IPS DF 6.9 (cell line): ENCODE data around the gene QPRT.
"Not testable (repeated sequence)": the region's sequence is repeated elsewhere in the genome, so short reads cannot be mapped to it uniquely, and the experiment has no call there.

Source experiments
- DNase-seq: peaks from one replicate; pipeline ENCODE4 v3.0.0-alpha.2; 2013; ENCODE audit warnings: low read depth, low spot score
- H3K27ac ChIP-seq: one replicate; pipeline ENCODE4 v1.5.1; 2013; ENCODE audit warnings: low read length, control low read depth
- H3K27me3 ChIP-seq: 2 replicates; pipeline ENCODE4 v1.6.1; 2013; ENCODE audit warnings: mild to moderate bottlenecking, low read length; ENCODE audit not compliant: control insufficient read depth, insufficient read depth
- H3K36me3 ChIP-seq: 2 replicates; pipeline ENCODE4 v1.6.1; 2013; ENCODE audit warnings: low read length; ENCODE audit not compliant: control insufficient read depth, insufficient read depth
- H3K4me1 ChIP-seq: 2 replicates; pipeline ENCODE4 v1.6.1; 2013; ENCODE audit warnings: low read length; ENCODE audit not compliant: control insufficient read depth, insufficient read depth
- H3K4me3 ChIP-seq: 2 replicates; pipeline ENCODE4 v1.5.1; 2013; ENCODE audit warnings: mild to moderate bottlenecking, low read length
- H3K9me3 ChIP-seq: 2 replicates; pipeline ENCODE4 v1.6.1; 2013; ENCODE audit warnings: low read length, inconsistent platforms; ENCODE audit not compliant: control insufficient read depth, insufficient read depth
- whole genome bisulfite sequencing: extraction: QIAGEN DNeasy Blood & Tissue Kit; methylation state at CpG from one replicate; pipeline ENCODE4 v1.1.7; 2013; ENCODE audit warnings: mixed read lengths, missing lambda C conversion rate; ENCODE audit not compliant: insufficient read length, insufficient coverage; 5-methylcytosine and 5-hydroxymethylcytosine counted together

Gene QPRT

GRCh38 chr16:29645694-29646187 lies 33.2 kb upstream of the QPRT start:
- no peaks in the 10 kb centered on the region for H3K9me3 ChIP-seq
- H3K36me3 ChIP-seq: no peaks in the 10 kb centered on the region
- no peak for DNase-seq
- H3K27ac ChIP-seq: no peak overlapping the region
- no peak overlapping the region for H3K4me3 ChIP-seq
- H3K4me1 ChIP-seq: 0 out of 2 replicates have a peak, but pooled peaks cover 1% of the 10 kb centered on the region
- WGBS: no CpG with 5 or more reads among the region's 4 CpGs
- no peaks in the 10 kb centered on the region for H3K27me3 ChIP-seq

- WGBS: no CpG with 5 or more reads among the region's 3 CpGs
- H3K36me3 ChIP-seq: no peaks in the 10 kb centered on the region
- no peak overlapping the region for H3K4me3 ChIP-seq
Measured at GRCh38 chr16:29646947-29647346, 32.0 kb upstream of the QPRT start.

GRCh38 chr16:29649588-29650494 lies 29.1 kb upstream of the QPRT start:
- WGBS: no CpG with 5 or more reads among the region's 9 CpGs
- Histone ChIP-seq H3K27me3 (no peaks in the 10 kb centered on the region), H3K9me3 (no peaks in the 10 kb centered on the region), H3K27ac (no peak overlapping the region), H3K4me1 (0 out of 2 replicates have a peak, but pooled peaks cover 1% of the 10 kb centered on the region), H3K4me3 (no peak overlapping the region), H3K36me3 (no peaks in the 10 kb centered on the region)
- DNase-seq: no peak

More at GRCh38 chr16:29646947-29647346, 32.0 kb upstream of the QPRT start:
- Histone ChIP-seq H3K27me3 (no peaks in the 10 kb centered on the region), H3K4me1 (0 out of 2 replicates have a peak, but pooled peaks cover 1% of the 10 kb centered on the region), H3K27ac (no peak overlapping the region), H3K9me3 (no peaks in the 10 kb centered on the region)
- no peak for DNase-seq

- Histone ChIP-seq H3K9me3 (no peaks in the 10 kb centered on the region), H3K27ac (no peak overlapping the region), H3K4me1 (0 out of 2 replicates have a peak, but pooled peaks cover 1% of the 10 kb centered on the region), H3K4me3 (no peak overlapping the region), H3K36me3 (no peaks in the 10 kb centered on the region; the same call in 1 of the 2 replicates), H3K27me3 (no peaks in the 10 kb centered on the region)
- no peak for DNase-seq
- WGBS: no CpG with 5 or more reads among the region's 2 CpGs
Measured at GRCh38 chr16:29650771-29651170, 28.2 kb upstream of the QPRT start.

GRCh38 chr16:29651774-29652349 lies 27.1 kb upstream of the QPRT start:
- Histone ChIP-seq H3K4me3 (no peak overlapping the region), H3K36me3 (no peaks in the 10 kb centered on the region; the same call in 1 of the 2 replicates), H3K27me3 (no peaks in the 10 kb centered on the region), H3K9me3 (no peaks in the 10 kb centered on the region), H3K27ac (no peak overlapping the region), H3K4me1 (0 out of 2 replicates have a peak, but pooled peaks cover 1% of the 10 kb centered on the region)
- no CpG with 5 or more reads among the region's 2 CpGs for WGBS
- no peak for DNase-seq

GRCh38 chr16:29653471-29653870 lies 25.5 kb upstream of the QPRT start:
- H3K27me3 ChIP-seq: no peaks in the 10 kb centered on the region
- no peaks in the 10 kb centered on the region for H3K9me3 ChIP-seq
- no peaks in the 10 kb centered on the region; the same call in 1 of the 2 replicates for H3K36me3 ChIP-seq
- WGBS: no CpG with 5 or more reads among the region's 12 CpGs
- no peak for DNase-seq
- H3K27ac ChIP-seq: no peak overlapping the region
- no peak overlapping the region for H3K4me3 ChIP-seq
- 0 out of 2 replicates have a peak, but pooled peaks cover 1% of the 10 kb centered on the region for H3K4me1 ChIP-seq

- H3K9me3 ChIP-seq, H3K36me3 ChIP-seq, H3K27me3 ChIP-seq, H3K4me1 ChIP-seq, DNase-seq, H3K27ac ChIP-seq, H3K4me3 ChIP-seq: not testable (repeated sequence)
- WGBS: no CpG with 5 or more reads among the region's 7 CpGs
Measured at GRCh38 chr16:29653890-29654289, 25.1 kb upstream of the QPRT start.

- no CpG with 5 or more reads among the region's 11 CpGs for WGBS
Measured at GRCh38 chr16:29656688-29657523, 22.1 kb upstream of the QPRT start.

GRCh38 chr16:29658705-29659104 lies 20.3 kb upstream of the QPRT start:
- peaks cover 5% of the 10 kb centered on the region; the same call in 1 of the 2 replicates for H3K4me1 ChIP-seq
- H3K36me3 ChIP-seq: no peaks in the 10 kb centered on the region; the same call in 1 of the 2 replicates
- no CpG with 5 or more reads among the region's 6 CpGs for WGBS
- no peak overlapping the region for H3K27ac ChIP-seq
- H3K4me3 ChIP-seq: no peak overlapping the region
- H3K9me3 ChIP-seq: no peaks in the 10 kb centered on the region
- DNase-seq: no peak
- no peaks in the 10 kb centered on the region for H3K27me3 ChIP-seq

More at GRCh38 chr16:29656688-29657523, 22.1 kb upstream of the QPRT start:
- no peak overlapping the region for H3K4me3 ChIP-seq
- H3K36me3 ChIP-seq: no peaks in the 10 kb centered on the region; the same call in 1 of the 2 replicates
- no peaks in the 10 kb centered on the region for H3K9me3 ChIP-seq
- no peak overlapping the region for H3K27ac ChIP-seq
- H3K27me3 ChIP-seq: no peaks in the 10 kb centered on the region
- DNase-seq: no peak
- no peaks in the 10 kb centered on the region for H3K4me1 ChIP-seq
